Measurements from ENCODE around the gene GLRX3.
A peak's percentile ranks its signal among the peaks of the same experiment; 100 is the strongest.

The GLRX3 gene

DNA sequence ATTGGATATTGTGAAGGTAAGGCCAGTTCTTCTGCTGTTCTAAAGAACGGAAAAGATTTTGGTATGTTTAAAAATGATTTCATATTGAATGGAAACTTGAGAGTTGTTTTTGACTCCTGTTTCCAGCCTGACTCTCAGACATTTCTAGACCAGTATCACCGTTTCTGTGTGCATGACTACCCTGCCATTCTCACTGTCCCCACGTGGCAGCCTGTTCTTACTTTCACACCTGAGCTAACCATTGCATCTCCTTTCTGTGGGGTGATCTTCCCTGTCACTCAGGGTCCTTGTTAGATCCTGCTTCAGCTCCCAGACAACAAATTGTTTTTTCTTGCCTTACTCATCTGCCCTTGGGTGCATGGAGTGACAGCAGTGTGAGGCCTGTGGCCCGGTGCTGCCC is 38.9 kb downstream of the GLRX3 start:
- TF ChIP-seq CTCF (conservative IDR thresholded peaks at IDR 0.05; ENCODE audit: low read length) (no peak), EZH2phosphoT487 (IDR thresholded peaks at IDR 0.05; ENCODE audit: borderline replicate concordance) (no peak)
- peaks cover 31% of the 10 kb centered on the region; the same call in 1 of the 2 replicates for H3K36me3 ChIP-seq (ENCODE audit: insufficient read depth, low read length)
- H3K4me1 ChIP-seq (ENCODE audit: insufficient read depth, low read length, poor library complexity, severe bottlenecking) = no peaks in the 10 kb centered on the region
- H3K9ac ChIP-seq (ENCODE audit: low read depth, low read length, poor library complexity, severe bottlenecking) = no peak overlapping the region
- H3K79me2 ChIP-seq (ENCODE audit: insufficient read depth, low read length) = no peaks in the 10 kb centered on the region
- peaks cover 20% of the 10 kb centered on the region for H4K20me1 ChIP-seq (ENCODE audit: insufficient read depth, low read length, poor library complexity, severe bottlenecking)
- H3F3A ChIP-seq (ENCODE audit: low read depth) = no peaks in the 10 kb centered on the region
- H2AFZ ChIP-seq (ENCODE audit: low read length) = no peak overlapping the region
- no peaks in the 10 kb centered on the region for H3K27me3 ChIP-seq (ENCODE audit: insufficient read depth, low read length, poor library complexity, severe bottlenecking)
- H3K4me2 ChIP-seq (ENCODE audit: low read depth, low read length, poor library complexity, severe bottlenecking) = no peak overlapping the region
- no peak overlapping the region for H3K4me3 ChIP-seq (ENCODE audit: low read length, poor library complexity, severe bottlenecking)
- no peaks in the 10 kb centered on the region for H3K9me2 ChIP-seq (replicated peaks; ENCODE audit: low read depth, low read length)
- H3K9me3 ChIP-seq (ENCODE audit: insufficient read depth, low read depth, low read length) = no peaks in the 10 kb centered on the region

DNA sequence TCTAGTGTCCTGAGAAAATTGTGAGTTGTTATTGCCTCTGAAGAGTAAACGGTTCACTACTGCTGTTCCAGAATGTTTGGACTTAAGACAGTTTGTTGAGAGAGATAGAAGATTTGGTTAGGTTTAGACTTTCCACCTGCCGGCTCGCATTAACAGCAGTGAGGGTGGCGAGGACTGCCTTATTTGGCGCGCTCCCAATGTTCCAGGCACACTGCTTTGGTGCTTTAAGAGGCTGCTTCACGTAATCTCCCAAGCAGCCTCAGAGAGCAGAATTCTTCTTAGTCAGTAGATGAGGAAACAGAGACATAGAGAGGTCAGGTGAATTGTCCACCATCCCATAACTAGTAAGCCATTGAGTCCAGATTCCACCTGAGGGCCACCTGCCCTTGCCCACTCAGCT is 41.1 kb downstream of the GLRX3 start:
- H3K36me3 ChIP-seq (ENCODE audit: insufficient read depth, low read length) = peaks cover 50% of the 10 kb centered on the region; the same call in 1 of the 2 replicates

GRCh38 chr10:130179640-130180039 is 43.4 kb downstream of the GLRX3 start:
- TF ChIP-seq EZH2phosphoT487 (IDR thresholded peaks at IDR 0.05; ENCODE audit: borderline replicate concordance) (no peak), CTCF (conservative IDR thresholded peaks at IDR 0.05; ENCODE audit: low read length) (peak; percentile 72)
- Histone ChIP-seq H3K9me2 (replicated peaks; ENCODE audit: low read depth, low read length) (no peaks in the 10 kb centered on the region), H3K36me3 (ENCODE audit: insufficient read depth, low read length) (peaks cover 60% of the 10 kb centered on the region; the same call in 1 of the 2 replicates), H3K27me3 (ENCODE audit: insufficient read depth, low read length, poor library complexity, severe bottlenecking) (no peaks in the 10 kb centered on the region), H3K9me3 (ENCODE audit: insufficient read depth, low read depth, low read length) (no peaks in the 10 kb centered on the region), H3F3A (ENCODE audit: low read depth) (no peaks in the 10 kb centered on the region), H3K79me2 (ENCODE audit: insufficient read depth, low read length) (no peaks in the 10 kb centered on the region), H3K4me1 (ENCODE audit: insufficient read depth, low read length, poor library complexity, severe bottlenecking) (no peaks in the 10 kb centered on the region), H4K20me1 (ENCODE audit: insufficient read depth, low read length, poor library complexity, severe bottlenecking) (no peaks in the 10 kb centered on the region), H3K9ac (ENCODE audit: low read depth, low read length, poor library complexity, severe bottlenecking) (no peak overlapping the region), H3K4me3 (ENCODE audit: low read length, poor library complexity, severe bottlenecking) (no peak overlapping the region), H3K4me2 (ENCODE audit: low read depth, low read length, poor library complexity, severe bottlenecking) (no peak overlapping the region), H2AFZ (ENCODE audit: low read length) (no peak overlapping the region)

More for the DNA sequence above, 41.1 kb downstream of the GLRX3 start:
- Histone ChIP-seq H3K79me2 (ENCODE audit: insufficient read depth, low read length) (no peaks in the 10 kb centered on the region), H3F3A (ENCODE audit: low read depth) (no peaks in the 10 kb centered on the region), H3K4me1 (ENCODE audit: insufficient read depth, low read length, poor library complexity, severe bottlenecking) (no peaks in the 10 kb centered on the region), H4K20me1 (ENCODE audit: insufficient read depth, low read length, poor library complexity, severe bottlenecking) (peaks cover 3% of the 10 kb centered on the region), H3K9ac (ENCODE audit: low read depth, low read length, poor library complexity, severe bottlenecking) (no peak overlapping the region), H3K9me3 (ENCODE audit: insufficient read depth, low read depth, low read length) (no peaks in the 10 kb centered on the region), H3K27me3 (ENCODE audit: insufficient read depth, low read length, poor library complexity, severe bottlenecking) (no peaks in the 10 kb centered on the region), H3K4me2 (ENCODE audit: low read depth, low read length, poor library complexity, severe bottlenecking) (no peak overlapping the region), H3K9me2 (replicated peaks; ENCODE audit: low read depth, low read length) (no peaks in the 10 kb centered on the region), H2AFZ (ENCODE audit: low read length) (no peak overlapping the region), H3K4me3 (ENCODE audit: low read length, poor library complexity, severe bottlenecking) (no peak overlapping the region)
- no peak for TF ChIP-seq CTCF (conservative IDR thresholded peaks at IDR 0.05; ENCODE audit: low read length)
- TF ChIP-seq EZH2phosphoT487 (IDR thresholded peaks at IDR 0.05; ENCODE audit: borderline replicate concordance) = no peak
